Measurements from ENCODE around the gene AP1B1.
"Not testable (repeated sequence)": the region's sequence is repeated elsewhere in the genome, so short reads cannot be mapped to it uniquely, and the experiment has no call there.

DNA sequence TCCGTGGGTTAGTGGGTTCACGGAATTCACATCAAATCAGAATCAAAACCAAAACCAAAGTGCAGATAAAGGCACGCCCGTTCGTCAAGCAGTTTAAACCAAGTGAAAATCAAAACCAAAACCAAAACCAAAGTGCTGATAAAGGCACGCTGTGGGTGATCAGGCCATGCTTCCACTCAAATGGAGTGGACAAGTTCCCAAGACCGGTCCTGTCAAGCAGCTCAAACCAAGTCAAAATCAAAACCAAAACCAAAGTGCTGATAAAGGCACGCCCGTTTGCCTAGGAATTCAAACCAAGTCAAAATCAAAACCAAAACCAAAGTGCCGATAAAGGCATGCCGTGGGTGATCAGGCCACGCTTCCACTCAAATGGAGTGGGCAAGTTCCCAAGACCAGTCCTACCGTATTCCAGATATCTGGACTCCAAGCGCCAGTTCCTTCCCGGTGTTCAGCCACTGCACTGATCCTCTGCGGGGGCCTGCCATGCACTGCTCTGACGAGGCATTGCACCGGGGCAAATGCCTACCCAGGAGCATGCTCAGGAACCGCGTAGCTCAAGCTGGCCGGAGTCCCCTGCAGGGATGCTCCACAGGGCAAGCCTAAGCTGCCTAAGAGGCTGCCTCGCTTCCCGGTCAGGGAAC, 26.7 kb upstream of the AP1B1 start:
- TF ChIP-seq, protein P1, sequence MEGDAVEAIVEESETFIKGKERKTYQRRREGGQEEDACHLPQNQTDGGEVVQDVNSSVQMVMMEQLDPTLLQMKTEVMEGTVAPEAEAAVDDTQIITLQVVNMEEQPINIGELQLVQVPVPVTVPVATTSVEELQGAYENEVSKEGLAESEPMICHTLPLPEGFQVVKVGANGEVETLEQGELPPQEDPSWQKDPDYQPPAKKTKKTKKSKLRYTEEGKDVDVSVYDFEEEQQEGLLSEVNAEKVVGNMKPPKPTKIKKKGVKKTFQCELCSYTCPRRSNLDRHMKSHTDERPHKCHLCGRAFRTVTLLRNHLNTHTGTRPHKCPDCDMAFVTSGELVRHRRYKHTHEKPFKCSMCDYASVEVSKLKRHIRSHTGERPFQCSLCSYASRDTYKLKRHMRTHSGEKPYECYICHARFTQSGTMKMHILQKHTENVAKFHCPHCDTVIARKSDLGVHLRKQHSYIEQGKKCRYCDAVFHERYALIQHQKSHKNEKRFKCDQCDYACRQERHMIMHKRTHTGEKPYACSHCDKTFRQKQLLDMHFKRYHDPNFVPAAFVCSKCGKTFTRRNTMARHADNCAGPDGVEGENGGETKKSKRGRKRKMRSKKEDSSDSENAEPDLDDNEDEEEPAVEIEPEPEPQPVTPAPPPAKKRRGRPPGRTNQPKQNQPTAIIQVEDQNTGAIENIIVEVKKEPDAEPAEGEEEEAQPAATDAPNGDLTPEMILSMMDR (conservative IDR thresholded peaks at IDR 0.05) = not testable (repeated sequence)
- not testable (repeated sequence) for TF ChIP-seq ZFX (IDR thresholded peaks at IDR 0.05)
